Liver (tissue), 9 donors: Measurements from ENCODE around the gene THNSL1. TPM values are rescaled to one million over a fixed set of nuclear protein-coding genes. Genes with fewer than 3 reads are reported as not detected.

Experiments used
- DNase-seq: peaks from one replicate; pipeline ENCODE4 v3.0.0-alpha.2; 2017; ENCODE audit warnings: low spot score
- H3K27ac ChIP-seq, 2 donors: one replicate each; pipeline ENCODE4 v1.7.0; 2013; ENCODE audit warnings: inconsistent platforms in 2 of 2, low read length in 2 of 2, control low read depth in 1 of 2, low read depth in 1 of 2, mild to moderate bottlenecking in 1 of 2
- H3K27me3 ChIP-seq, 4 donors: one replicate each; pipeline versions ENCODE4 v1.6.1 to v1.7.0; 2013; ENCODE audit warnings: low read length in 3 of 4, inconsistent platforms in 1 of 4, mild to moderate bottlenecking in 1 of 4, moderate library complexity in 1 of 4; ENCODE audit not compliant: control insufficient read depth in 4 of 4, insufficient read depth in 4 of 4
- H3K36me3 ChIP-seq, 4 donors: one replicate each; pipeline versions ENCODE4 v1.6.1 to v1.7.0; 2013; ENCODE audit warnings: low read length in 3 of 4, mild to moderate bottlenecking in 3 of 4, low read depth in 1 of 4, moderate library complexity in 1 of 4; ENCODE audit not compliant: control insufficient read depth in 4 of 4, insufficient read depth in 3 of 4
- H3K4me1 ChIP-seq, 4 donors: one replicate each; pipeline versions ENCODE4 v1.6.1 to v1.7.0; 2013; ENCODE audit warnings: low read length in 3 of 4, mild to moderate bottlenecking in 3 of 4, moderate library complexity in 1 of 4; ENCODE audit not compliant: control insufficient read depth in 4 of 4, insufficient read depth in 4 of 4
- H3K4me3 ChIP-seq, 3 donors: one replicate each; pipeline versions ENCODE4 v1.6.1 to v1.7.0; 2013; ENCODE audit warnings: low read length in 3 of 3, control low read depth in 1 of 3, low read depth in 1 of 3, mild to moderate bottlenecking in 1 of 3
- H3K9ac ChIP-seq, 2 donors: one replicate each; pipeline ENCODE4 v1.7.0; 2013; ENCODE audit warnings: low read length in 2 of 2, mild to moderate bottlenecking in 2 of 2, moderate library complexity in 2 of 2, control low read depth in 1 of 2, low read depth in 1 of 2
- H3K9me3 ChIP-seq, 4 donors: one replicate each; pipeline versions ENCODE4 v1.6.1 to v1.7.0; 2013; ENCODE audit warnings: low read length in 3 of 4; ENCODE audit not compliant: control insufficient read depth in 4 of 4
- EGR1 ChIP-seq, 2 donors: IDR thresholded peaks; 2 replicates each; pipeline ENCODE4 v1.6.1; 2016 to 2018; ENCODE audit warnings: antibody characterized with exemption in 2 of 2, low read depth in 2 of 2
- FOXA1 ChIP-seq: IDR thresholded peaks from 2 replicates; pipeline ENCODE4 v1.6.1; 2016; ENCODE audit warnings: antibody characterized with exemption
- GABPA ChIP-seq, 2 donors: IDR thresholded peaks in 1 of 2; conservative IDR thresholded peaks in 1 of 2; 2 replicates each; pipeline ENCODE4 v1.6.1; 2016; ENCODE audit warnings: antibody characterized with exemption in 2 of 2, mild to moderate bottlenecking in 1 of 2, moderate library complexity in 1 of 2
- HNF4A ChIP-seq, 2 donors: conservative IDR thresholded peaks; 2 replicates each; pipeline ENCODE4 v1.6.1; 2016; ENCODE audit warnings: antibody characterized with exemption in 2 of 2, mild to moderate bottlenecking in 2 of 2
- HNF4G ChIP-seq: IDR thresholded peaks from 2 replicates; pipeline ENCODE4 v1.6.1; 2016; ENCODE audit warnings: antibody characterized with exemption
- JUND ChIP-seq, 2 donors: IDR thresholded peaks; 2 replicates each; pipeline ENCODE4 v1.6.1; 2016; ENCODE audit warnings: antibody characterized with exemption in 2 of 2
- MAX ChIP-seq: IDR thresholded peaks from 2 replicates; pipeline ENCODE4 v1.6.1; 2016; ENCODE audit warnings: antibody characterized with exemption
- NR2F2 ChIP-seq: IDR thresholded peaks from 2 replicates; pipeline ENCODE4 v1.6.1; 2016; ENCODE audit warnings: antibody characterized with exemption
- RAD21 ChIP-seq, 2 donors: IDR thresholded peaks; 2 replicates each; pipeline ENCODE4 v1.6.1; 2016; ENCODE audit warnings: antibody characterized with exemption in 2 of 2, mild to moderate bottlenecking in 2 of 2
- RXRA ChIP-seq, 2 donors: IDR thresholded peaks; 2 replicates each; pipeline ENCODE4 v1.6.1; 2017 to 2018; ENCODE audit warnings: antibody characterized with exemption in 2 of 2, mild to moderate bottlenecking in 1 of 2
- SP1 ChIP-seq: IDR thresholded peaks from 2 replicates; pipeline ENCODE4 v1.6.1; 2018; ENCODE audit warnings: antibody characterized with exemption, mild to moderate bottlenecking
- TAF1 ChIP-seq: conservative IDR thresholded peaks from 2 replicates; pipeline ENCODE4 v1.6.1; 2016; ENCODE audit warnings: antibody characterized with exemption, mild to moderate bottlenecking
- YY1 ChIP-seq: IDR thresholded peaks from 2 replicates; pipeline ENCODE4 v1.6.1; 2016; ENCODE audit warnings: antibody characterized with exemption, mild to moderate bottlenecking
- WGBS: extraction: QIAGEN DNeasy Blood & Tissue Kit; methylation state at CpG from one replicate; pipeline ENCODE4 v1.1.7; 2013; 5-methylcytosine and 5-hydroxymethylcytosine counted together
- polyA plus RNA-seq, 2 donors: library from polyadenylated mRNA; stranded (reverse) in 1 of 2; unstranded in 1 of 2; fragments of 200-250 nt in 1 of 2; fragments of >200 nt in 1 of 2; fragmentation: Nextera tagmentation in 1 of 2; extraction: Ambion mirVana in 1 of 2; gene quantifications; one replicate each; pipeline versions ENCODE4 v1.2.1 to v1.2.3, GENCODE V29; 2013 to 2015
- total RNA-seq, 2 donors: library from RNA; depleted of rRNA; stranded (reverse); fragments of >200 nt; gene quantifications; one replicate each; pipeline ENCODE4 v1.2.3, GENCODE V29; 2014
- TF ChIP-seq, protein P1 (sequence below): IDR thresholded peaks from 2 replicates; pipeline ENCODE4 v1.6.1; 2016; ENCODE audit warnings: antibody characterized with exemption
- TF ChIP-seq, protein P2 (sequence below): IDR thresholded peaks from 2 replicates; pipeline ENCODE4 v1.6.1; 2016; ENCODE audit warnings: antibody characterized with exemption
- TF ChIP-seq, protein P3 (sequence below): fragments of 150-350 bp; IDR thresholded peaks from 2 replicates; pipeline ENCODE4 v1.5.1; 2017; ENCODE audit warnings: improper control_type of control experiment, low read depth, low read length; ENCODE audit not compliant: missing input control
- donor health status: healthy.
- donor health status: healthy.
- donor health status: healthy.
- donor health status: healthy.
- donor health status: healthy.

Gene THNSL1
- total and polyA plus RNA-seq, 4 donors = 5.0 to 8.2 (median 7.8) TPM

DNA sequence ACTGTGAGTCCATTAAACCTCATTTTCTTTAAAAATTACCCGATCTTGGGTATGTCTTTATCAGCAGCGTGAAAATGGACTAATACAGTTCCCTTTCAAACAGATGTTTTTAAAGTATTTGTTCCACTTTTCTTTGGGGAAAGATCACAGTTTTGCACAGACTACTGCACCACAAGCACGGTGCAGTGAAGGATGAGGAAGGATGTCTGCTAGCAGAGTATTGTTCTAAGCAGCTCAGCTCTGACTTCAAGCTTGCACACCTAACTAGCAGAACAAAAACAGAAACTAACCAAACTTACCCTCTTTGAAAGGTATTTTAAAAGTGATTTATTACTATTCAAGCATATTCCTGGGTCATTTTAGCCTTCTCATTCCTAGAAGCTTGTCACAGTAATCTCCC lies 20.0 kb downstream of the THNSL1 start (continued):
- TF ChIP-seq, protein P1, sequence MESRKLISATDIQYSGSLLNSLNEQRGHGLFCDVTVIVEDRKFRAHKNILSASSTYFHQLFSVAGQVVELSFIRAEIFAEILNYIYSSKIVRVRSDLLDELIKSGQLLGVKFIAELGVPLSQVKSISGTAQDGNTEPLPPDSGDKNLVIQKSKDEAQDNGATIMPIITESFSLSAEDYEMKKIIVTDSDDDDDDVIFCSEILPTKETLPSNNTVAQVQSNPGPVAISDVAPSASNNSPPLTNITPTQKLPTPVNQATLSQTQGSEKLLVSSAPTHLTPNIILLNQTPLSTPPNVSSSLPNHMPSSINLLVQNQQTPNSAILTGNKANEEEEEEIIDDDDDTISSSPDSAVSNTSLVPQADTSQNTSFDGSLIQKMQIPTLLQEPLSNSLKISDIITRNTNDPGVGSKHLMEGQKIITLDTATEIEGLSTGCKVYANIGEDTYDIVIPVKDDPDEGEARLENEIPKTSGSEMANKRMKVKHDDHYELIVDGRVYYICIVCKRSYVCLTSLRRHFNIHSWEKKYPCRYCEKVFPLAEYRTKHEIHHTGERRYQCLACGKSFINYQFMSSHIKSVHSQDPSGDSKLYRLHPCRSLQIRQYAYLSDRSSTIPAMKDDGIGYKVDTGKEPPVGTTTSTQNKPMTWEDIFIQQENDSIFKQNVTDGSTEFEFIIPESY = no peak
- TF ChIP-seq NR2F2 (no peak), GABPA (IDR thresholded peaks at IDR 0.05 in 1 of 2, conservative IDR thresholded peaks at IDR 0.05 in 1 of 2) (no peak), YY1 (no peak), FOXA1 (no peak), HNF4G (no peak)

- no peaks in the 10 kb centered on the region for H3K27me3 ChIP-seq
- H3K27ac ChIP-seq = no peak overlapping the region
- H3K4me3 ChIP-seq = no peak overlapping the region
- 73% methylated on average over 2 of the region's 2 CpGs for WGBS
- H3K9me3 ChIP-seq = no peaks in the 10 kb centered on the region
- DNase-seq = no peak
- TF ChIP-seq, protein P2, sequence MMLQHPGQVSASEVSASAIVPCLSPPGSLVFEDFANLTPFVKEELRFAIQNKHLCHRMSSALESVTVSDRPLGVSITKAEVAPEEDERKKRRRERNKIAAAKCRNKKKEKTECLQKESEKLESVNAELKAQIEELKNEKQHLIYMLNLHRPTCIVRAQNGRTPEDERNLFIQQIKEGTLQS = no peak
- TF ChIP-seq GABPA (IDR thresholded peaks at IDR 0.05 in 1 of 2, conservative IDR thresholded peaks at IDR 0.05 in 1 of 2) (no peak), NR2F2 (no peak), JUND (IDR thresholded peaks at IDR 0.05) (no peak), HNF4G (no peak), RAD21 (IDR thresholded peaks at IDR 0.05) (no peak), EGR1 (IDR thresholded peaks at IDR 0.05; ENCODE audit: low read depth in 2 of 2) (no peak), SP1 (no peak), RXRA (IDR thresholded peaks at IDR 0.05) (no peak), YY1 (no peak), HNF4A (conservative IDR thresholded peaks at IDR 0.05) (no peak)
- H3K36me3 ChIP-seq = no peaks in the 10 kb centered on the region
- H3K9ac ChIP-seq = no peak overlapping the region
- H3K4me1 ChIP-seq = peaks cover 0 to 3% (median 0%) of the 10 kb centered on the region in 4 donors
These were observed 21.9 kb downstream of the THNSL1 start for GRCh38 chr10:25038325-25038724.

- H3K9me3 ChIP-seq = no peaks in the 10 kb centered on the region
- DNase-seq = no peak
- H3K4me1 ChIP-seq = peaks cover 0 to 3% (median 0%) of the 10 kb centered on the region in 4 donors
- H3K27ac ChIP-seq = no peak overlapping the region
- no peak overlapping the region for H3K4me3 ChIP-seq
- H3K27me3 ChIP-seq = no peaks in the 10 kb centered on the region
- H3K36me3 ChIP-seq = no peaks in the 10 kb centered on the region
- TF ChIP-seq YY1 = no peak
- TF ChIP-seq FOXA1 = no peak
- no peak for TF ChIP-seq MAX
- TF ChIP-seq RAD21 (IDR thresholded peaks at IDR 0.05) = no peak
- TF ChIP-seq NR2F2 = no peak
- no peak for TF ChIP-seq RXRA (IDR thresholded peaks at IDR 0.05)
- no peak for TF ChIP-seq GABPA (IDR thresholded peaks at IDR 0.05 in 1 of 2, conservative IDR thresholded peaks at IDR 0.05 in 1 of 2)
- TF ChIP-seq SP1 = no peak
- TF ChIP-seq TAF1 = no peak
- no peak for TF ChIP-seq HNF4G
- TF ChIP-seq, protein P3, sequence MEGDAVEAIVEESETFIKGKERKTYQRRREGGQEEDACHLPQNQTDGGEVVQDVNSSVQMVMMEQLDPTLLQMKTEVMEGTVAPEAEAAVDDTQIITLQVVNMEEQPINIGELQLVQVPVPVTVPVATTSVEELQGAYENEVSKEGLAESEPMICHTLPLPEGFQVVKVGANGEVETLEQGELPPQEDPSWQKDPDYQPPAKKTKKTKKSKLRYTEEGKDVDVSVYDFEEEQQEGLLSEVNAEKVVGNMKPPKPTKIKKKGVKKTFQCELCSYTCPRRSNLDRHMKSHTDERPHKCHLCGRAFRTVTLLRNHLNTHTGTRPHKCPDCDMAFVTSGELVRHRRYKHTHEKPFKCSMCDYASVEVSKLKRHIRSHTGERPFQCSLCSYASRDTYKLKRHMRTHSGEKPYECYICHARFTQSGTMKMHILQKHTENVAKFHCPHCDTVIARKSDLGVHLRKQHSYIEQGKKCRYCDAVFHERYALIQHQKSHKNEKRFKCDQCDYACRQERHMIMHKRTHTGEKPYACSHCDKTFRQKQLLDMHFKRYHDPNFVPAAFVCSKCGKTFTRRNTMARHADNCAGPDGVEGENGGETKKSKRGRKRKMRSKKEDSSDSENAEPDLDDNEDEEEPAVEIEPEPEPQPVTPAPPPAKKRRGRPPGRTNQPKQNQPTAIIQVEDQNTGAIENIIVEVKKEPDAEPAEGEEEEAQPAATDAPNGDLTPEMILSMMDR = no peak
- no peak overlapping the region for H3K9ac ChIP-seq
These were observed 23.1 kb downstream of the THNSL1 start for GRCh38 chr10:25039531-25039930.
